GM23338 (cell line): ENCODE results near the gene SLC17A1. TPM values are rescaled to one million over a fixed set of nuclear protein-coding genes. Genes with fewer than 3 reads are reported as not detected.

Experiments used
- ATAC-seq: fragments of 200-7000 bp; cut with Tn5 transposase; 3 replicates; pipeline ENCODE4 v1.9.1; 2020
- DNase-seq: peaks from one replicate; pipeline ENCODE4 v3.0.0-alpha.2; 2015; ENCODE audit warnings: low spot score
- H2AFZ ChIP-seq: fragments of 200-600 bp; sonication (generic); 2 replicates; pipeline ENCODE4 v1.8.0; 2016; ENCODE audit warnings: antibody characterized with exemption, mild to moderate bottlenecking, moderate library complexity
- H3F3A ChIP-seq: fragments of 200-600 bp; sonication (generic); replicated peaks from 2 replicates; pipeline ENCODE4 v1.8.0; 2017; ENCODE audit warnings: antibody characterized with exemption, mixed run types, low read depth
- H3K27ac ChIP-seq: fragments of 200-600 bp; sonication (generic); 2 replicates; pipeline ENCODE4 v1.6.1; 2016; ENCODE audit warnings: low read depth
- H3K27me3 ChIP-seq: fragments of 200-600 bp; sonication (generic); 2 replicates; pipeline ENCODE4 v1.8.0; 2016; ENCODE audit warnings: mild to moderate bottlenecking, mixed run types, moderate library complexity; ENCODE audit not compliant: insufficient read depth
- H3K36me3 ChIP-seq: fragments of 200-600 bp; sonication (generic); 2 replicates; pipeline ENCODE4 v1.8.0; 2016; ENCODE audit warnings: mild to moderate bottlenecking; ENCODE audit not compliant: insufficient read depth
- H3K4me1 ChIP-seq: fragments of 200-600 bp; sonication (generic); 2 replicates; pipeline ENCODE4 v1.8.0; 2016; ENCODE audit warnings: mild to moderate bottlenecking, moderate library complexity; ENCODE audit not compliant: insufficient read depth
- H3K4me2 ChIP-seq: fragments of 200-600 bp; sonication (generic); 2 replicates; pipeline ENCODE4 v1.7.1; 2017; ENCODE audit warnings: mixed run types
- H3K4me3 ChIP-seq: fragments of 200-600 bp; sonication (generic); 2 replicates; pipeline ENCODE4 v1.6.1; 2016; ENCODE audit warnings: mixed run types
- H3K79me2 ChIP-seq: fragments of 200-600 bp; sonication (generic); replicated peaks from 2 replicates; pipeline ENCODE4 v1.8.0; 2017; ENCODE audit warnings: mild to moderate bottlenecking; ENCODE audit not compliant: insufficient read depth
- H3K9me2 ChIP-seq: fragments of 200-600 bp; sonication (generic); 2 replicates; pipeline ENCODE4 v1.8.0; 2017; ENCODE audit not compliant: insufficient read depth
- H4K20me1 ChIP-seq: fragments of 200-600 bp; sonication (generic); replicated peaks from 2 replicates; pipeline ENCODE4 v1.8.0; 2017; ENCODE audit warnings: mild to moderate bottlenecking; ENCODE audit not compliant: insufficient read depth
- H3K27ac Mint-ChIP-seq: 2 replicates; pipeline ENCODE4 v1.8.0; 2020; ENCODE audit warnings: inconsistent platforms, mild to moderate bottlenecking, moderate library complexity, mixed read lengths
- H3K27me3 Mint-ChIP-seq: 3 replicates; pipeline ENCODE4 v1.8.0; 2022; ENCODE audit warnings: low read depth, mild to moderate bottlenecking, moderate library complexity, mixed read lengths, inconsistent platforms; ENCODE audit not compliant: insufficient read depth, poor library complexity
- H3K36me3 Mint-ChIP-seq: 3 replicates; pipeline ENCODE4 v1.8.0; 2021; ENCODE audit warnings: low read depth, mild to moderate bottlenecking, inconsistent platforms, moderate library complexity, mixed read lengths
- H3K4me1 Mint-ChIP-seq: 3 replicates; pipeline ENCODE4 v1.8.0; 2020; ENCODE audit warnings: mild to moderate bottlenecking, inconsistent platforms, mixed read lengths
- H3K4me3 Mint-ChIP-seq: 3 replicates; pipeline ENCODE4 v1.8.0; 2021; ENCODE audit warnings: moderate library complexity, mild to moderate bottlenecking, inconsistent platforms, mixed read lengths
- H3K9me3 Mint-ChIP-seq: 3 replicates; pipeline ENCODE4 v1.8.0; 2020; ENCODE audit warnings: moderate library complexity, mild to moderate bottlenecking, inconsistent platforms, mixed read lengths
- CREB1 ChIP-seq: fragments of 250-450 bp; sonication (Bioruptor Pico); IDR thresholded peaks from 2 replicates; pipeline ENCODE4 v1.5.0; 2020; ENCODE audit warnings: low read depth, mild to moderate bottlenecking, moderate library complexity
- EZH2 ChIP-seq: fragments of 200-600 bp; sonication (generic); IDR thresholded peaks from one replicate; pipeline ENCODE4 v1.8.0; 2017; ENCODE audit warnings: antibody characterized with exemption, mild to moderate bottlenecking, low read depth; ENCODE audit not compliant: unreplicated experiment
- EZH2phosphoT487 ChIP-seq: fragments of 200-600 bp; sonication (generic); IDR thresholded peaks from one replicate; pipeline ENCODE4 v1.8.1; 2018; ENCODE audit warnings: antibody characterized with exemption; ENCODE audit not compliant: unreplicated experiment
- JUNB ChIP-seq: IDR thresholded peaks from one replicate; pipeline ENCODE4 v1.6.1; 2016; ENCODE audit warnings: antibody characterized with exemption; ENCODE audit not compliant: unreplicated experiment
- NANOG ChIP-seq: IDR thresholded peaks from 2 replicates; pipeline ENCODE4 v1.6.1; 2016; ENCODE audit warnings: antibody characterized with exemption, borderline replicate concordance
- POLR2AphosphoS5 ChIP-seq: IDR thresholded peaks from 2 replicates; pipeline ENCODE4 v1.6.1; 2016; ENCODE audit warnings: antibody characterized with exemption, low read depth
- STAT1 ChIP-seq: IDR thresholded peaks from one replicate; pipeline ENCODE4 v1.6.1; 2016; ENCODE audit warnings: antibody characterized with exemption; ENCODE audit not compliant: unreplicated experiment
- ZNF114 ChIP-seq: fragments of 250-450 bp; sonication (Bioruptor Pico); IDR thresholded peaks from 2 replicates; pipeline ENCODE4 v1.5.0; 2020; ENCODE audit warnings: mild to moderate bottlenecking, moderate library complexity
- ZNF331 ChIP-seq: fragments of 250-450 bp; sonication (Bioruptor Pico); IDR thresholded peaks from 2 replicates; pipeline ENCODE4 v1.5.0; 2020; ENCODE audit warnings: low read depth, mild to moderate bottlenecking, moderate library complexity
- polyA plus RNA-seq: library from polyadenylated mRNA; unstranded; fragments of >200 nt; fragmentation: Nextera tagmentation; extraction: Ambion mirVana; gene quantifications from 2 replicates; pipeline ENCODE4 v1.2.1, GENCODE V29; 2016
- total RNA-seq: library from RNA; depleted of rRNA; stranded (reverse); fragments of >200 nt; shearing (Covaris generic); gene quantifications from 2 replicates; pipeline ENCODE4 v1.2.3, GENCODE V29; 2014
- TF ChIP-seq, protein P1 (sequence below): IDR thresholded peaks from 2 replicates; pipeline ENCODE4 v1.6.1; 2016; ENCODE audit warnings: antibody characterized with exemption
- TF ChIP-seq, protein P2 (sequence below): IDR thresholded peaks from one replicate; pipeline ENCODE4 v1.6.1; 2018; ENCODE audit warnings: antibody characterized with exemption; ENCODE audit not compliant: unreplicated experiment
- TF ChIP-seq, protein P3 (sequence below), 2 experiments: fragments of 200-600 bp in 1 of 2; sonication (generic) in 1 of 2; conservative IDR thresholded peaks; 2 replicates each; pipeline versions ENCODE4 v1.5.1 to v1.6.1; 2016 to 2017; ENCODE audit warnings: antibody characterized with exemption in 2 of 2, low read depth in 2 of 2, mild to moderate bottlenecking in 2 of 2, moderate library complexity in 1 of 2
- TF ChIP-seq, protein P4 (sequence below): fragments of 250-450 bp; sonication (Bioruptor Pico); IDR thresholded peaks from 2 replicates; pipeline ENCODE4 v1.5.0; 2020; ENCODE audit warnings: mild to moderate bottlenecking, moderate library complexity

The SLC17A1 gene
- total and polyA plus RNA-seq, 2 experiments from 2014 or later: not detected

DNA sequence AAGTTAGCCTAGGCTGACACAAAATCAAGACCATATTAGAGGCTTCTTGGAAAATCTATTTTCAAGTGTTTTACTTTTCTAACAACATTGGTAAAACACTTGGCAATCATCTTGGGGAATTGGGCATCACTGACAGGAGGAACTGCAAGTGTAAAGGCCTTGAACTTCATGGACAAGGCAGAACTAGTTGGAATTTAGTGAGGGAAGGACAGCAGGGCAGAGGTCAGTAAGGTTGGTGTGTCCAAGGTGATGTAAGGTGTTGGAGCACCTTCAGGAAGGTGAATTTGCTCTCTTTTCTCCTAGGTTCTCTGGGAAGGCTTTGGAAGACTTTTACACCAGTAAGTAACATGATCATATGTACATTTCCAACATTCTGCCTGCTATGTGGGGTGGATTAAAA is 78.8 kb downstream of the SLC17A1 start:
- H2AFZ ChIP-seq: no peak overlapping the region
- no peak overlapping the region for H3K4me3 Mint-ChIP-seq
- H3K4me2 ChIP-seq: no peak overlapping the region
- TF ChIP-seq, protein P1, sequence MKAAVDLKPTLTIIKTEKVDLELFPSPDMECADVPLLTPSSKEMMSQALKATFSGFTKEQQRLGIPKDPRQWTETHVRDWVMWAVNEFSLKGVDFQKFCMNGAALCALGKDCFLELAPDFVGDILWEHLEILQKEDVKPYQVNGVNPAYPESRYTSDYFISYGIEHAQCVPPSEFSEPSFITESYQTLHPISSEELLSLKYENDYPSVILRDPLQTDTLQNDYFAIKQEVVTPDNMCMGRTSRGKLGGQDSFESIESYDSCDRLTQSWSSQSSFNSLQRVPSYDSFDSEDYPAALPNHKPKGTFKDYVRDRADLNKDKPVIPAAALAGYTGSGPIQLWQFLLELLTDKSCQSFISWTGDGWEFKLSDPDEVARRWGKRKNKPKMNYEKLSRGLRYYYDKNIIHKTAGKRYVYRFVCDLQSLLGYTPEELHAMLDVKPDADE: no peak
- TF ChIP-seq EZH2phosphoT487: no peak
- TF ChIP-seq ZNF114 (CRISPR knock-in tag): no peak
- TF ChIP-seq POLR2AphosphoS5: no peak
- no peak for TF ChIP-seq NANOG
- TF ChIP-seq, protein P2, sequence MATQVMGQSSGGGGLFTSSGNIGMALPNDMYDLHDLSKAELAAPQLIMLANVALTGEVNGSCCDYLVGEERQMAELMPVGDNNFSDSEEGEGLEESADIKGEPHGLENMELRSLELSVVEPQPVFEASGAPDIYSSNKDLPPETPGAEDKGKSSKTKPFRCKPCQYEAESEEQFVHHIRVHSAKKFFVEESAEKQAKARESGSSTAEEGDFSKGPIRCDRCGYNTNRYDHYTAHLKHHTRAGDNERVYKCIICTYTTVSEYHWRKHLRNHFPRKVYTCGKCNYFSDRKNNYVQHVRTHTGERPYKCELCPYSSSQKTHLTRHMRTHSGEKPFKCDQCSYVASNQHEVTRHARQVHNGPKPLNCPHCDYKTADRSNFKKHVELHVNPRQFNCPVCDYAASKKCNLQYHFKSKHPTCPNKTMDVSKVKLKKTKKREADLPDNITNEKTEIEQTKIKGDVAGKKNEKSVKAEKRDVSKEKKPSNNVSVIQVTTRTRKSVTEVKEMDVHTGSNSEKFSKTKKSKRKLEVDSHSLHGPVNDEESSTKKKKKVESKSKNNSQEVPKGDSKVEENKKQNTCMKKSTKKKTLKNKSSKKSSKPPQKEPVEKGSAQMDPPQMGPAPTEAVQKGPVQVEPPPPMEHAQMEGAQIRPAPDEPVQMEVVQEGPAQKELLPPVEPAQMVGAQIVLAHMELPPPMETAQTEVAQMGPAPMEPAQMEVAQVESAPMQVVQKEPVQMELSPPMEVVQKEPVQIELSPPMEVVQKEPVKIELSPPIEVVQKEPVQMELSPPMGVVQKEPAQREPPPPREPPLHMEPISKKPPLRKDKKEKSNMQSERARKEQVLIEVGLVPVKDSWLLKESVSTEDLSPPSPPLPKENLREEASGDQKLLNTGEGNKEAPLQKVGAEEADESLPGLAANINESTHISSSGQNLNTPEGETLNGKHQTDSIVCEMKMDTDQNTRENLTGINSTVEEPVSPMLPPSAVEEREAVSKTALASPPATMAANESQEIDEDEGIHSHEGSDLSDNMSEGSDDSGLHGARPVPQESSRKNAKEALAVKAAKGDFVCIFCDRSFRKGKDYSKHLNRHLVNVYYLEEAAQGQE: no peak
- TF ChIP-seq, protein P3, sequence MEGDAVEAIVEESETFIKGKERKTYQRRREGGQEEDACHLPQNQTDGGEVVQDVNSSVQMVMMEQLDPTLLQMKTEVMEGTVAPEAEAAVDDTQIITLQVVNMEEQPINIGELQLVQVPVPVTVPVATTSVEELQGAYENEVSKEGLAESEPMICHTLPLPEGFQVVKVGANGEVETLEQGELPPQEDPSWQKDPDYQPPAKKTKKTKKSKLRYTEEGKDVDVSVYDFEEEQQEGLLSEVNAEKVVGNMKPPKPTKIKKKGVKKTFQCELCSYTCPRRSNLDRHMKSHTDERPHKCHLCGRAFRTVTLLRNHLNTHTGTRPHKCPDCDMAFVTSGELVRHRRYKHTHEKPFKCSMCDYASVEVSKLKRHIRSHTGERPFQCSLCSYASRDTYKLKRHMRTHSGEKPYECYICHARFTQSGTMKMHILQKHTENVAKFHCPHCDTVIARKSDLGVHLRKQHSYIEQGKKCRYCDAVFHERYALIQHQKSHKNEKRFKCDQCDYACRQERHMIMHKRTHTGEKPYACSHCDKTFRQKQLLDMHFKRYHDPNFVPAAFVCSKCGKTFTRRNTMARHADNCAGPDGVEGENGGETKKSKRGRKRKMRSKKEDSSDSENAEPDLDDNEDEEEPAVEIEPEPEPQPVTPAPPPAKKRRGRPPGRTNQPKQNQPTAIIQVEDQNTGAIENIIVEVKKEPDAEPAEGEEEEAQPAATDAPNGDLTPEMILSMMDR (conservative IDR thresholded peaks at IDR 0.05; ENCODE audit: low read depth in 2 of 2): no peak
- TF ChIP-seq, protein P4, sequence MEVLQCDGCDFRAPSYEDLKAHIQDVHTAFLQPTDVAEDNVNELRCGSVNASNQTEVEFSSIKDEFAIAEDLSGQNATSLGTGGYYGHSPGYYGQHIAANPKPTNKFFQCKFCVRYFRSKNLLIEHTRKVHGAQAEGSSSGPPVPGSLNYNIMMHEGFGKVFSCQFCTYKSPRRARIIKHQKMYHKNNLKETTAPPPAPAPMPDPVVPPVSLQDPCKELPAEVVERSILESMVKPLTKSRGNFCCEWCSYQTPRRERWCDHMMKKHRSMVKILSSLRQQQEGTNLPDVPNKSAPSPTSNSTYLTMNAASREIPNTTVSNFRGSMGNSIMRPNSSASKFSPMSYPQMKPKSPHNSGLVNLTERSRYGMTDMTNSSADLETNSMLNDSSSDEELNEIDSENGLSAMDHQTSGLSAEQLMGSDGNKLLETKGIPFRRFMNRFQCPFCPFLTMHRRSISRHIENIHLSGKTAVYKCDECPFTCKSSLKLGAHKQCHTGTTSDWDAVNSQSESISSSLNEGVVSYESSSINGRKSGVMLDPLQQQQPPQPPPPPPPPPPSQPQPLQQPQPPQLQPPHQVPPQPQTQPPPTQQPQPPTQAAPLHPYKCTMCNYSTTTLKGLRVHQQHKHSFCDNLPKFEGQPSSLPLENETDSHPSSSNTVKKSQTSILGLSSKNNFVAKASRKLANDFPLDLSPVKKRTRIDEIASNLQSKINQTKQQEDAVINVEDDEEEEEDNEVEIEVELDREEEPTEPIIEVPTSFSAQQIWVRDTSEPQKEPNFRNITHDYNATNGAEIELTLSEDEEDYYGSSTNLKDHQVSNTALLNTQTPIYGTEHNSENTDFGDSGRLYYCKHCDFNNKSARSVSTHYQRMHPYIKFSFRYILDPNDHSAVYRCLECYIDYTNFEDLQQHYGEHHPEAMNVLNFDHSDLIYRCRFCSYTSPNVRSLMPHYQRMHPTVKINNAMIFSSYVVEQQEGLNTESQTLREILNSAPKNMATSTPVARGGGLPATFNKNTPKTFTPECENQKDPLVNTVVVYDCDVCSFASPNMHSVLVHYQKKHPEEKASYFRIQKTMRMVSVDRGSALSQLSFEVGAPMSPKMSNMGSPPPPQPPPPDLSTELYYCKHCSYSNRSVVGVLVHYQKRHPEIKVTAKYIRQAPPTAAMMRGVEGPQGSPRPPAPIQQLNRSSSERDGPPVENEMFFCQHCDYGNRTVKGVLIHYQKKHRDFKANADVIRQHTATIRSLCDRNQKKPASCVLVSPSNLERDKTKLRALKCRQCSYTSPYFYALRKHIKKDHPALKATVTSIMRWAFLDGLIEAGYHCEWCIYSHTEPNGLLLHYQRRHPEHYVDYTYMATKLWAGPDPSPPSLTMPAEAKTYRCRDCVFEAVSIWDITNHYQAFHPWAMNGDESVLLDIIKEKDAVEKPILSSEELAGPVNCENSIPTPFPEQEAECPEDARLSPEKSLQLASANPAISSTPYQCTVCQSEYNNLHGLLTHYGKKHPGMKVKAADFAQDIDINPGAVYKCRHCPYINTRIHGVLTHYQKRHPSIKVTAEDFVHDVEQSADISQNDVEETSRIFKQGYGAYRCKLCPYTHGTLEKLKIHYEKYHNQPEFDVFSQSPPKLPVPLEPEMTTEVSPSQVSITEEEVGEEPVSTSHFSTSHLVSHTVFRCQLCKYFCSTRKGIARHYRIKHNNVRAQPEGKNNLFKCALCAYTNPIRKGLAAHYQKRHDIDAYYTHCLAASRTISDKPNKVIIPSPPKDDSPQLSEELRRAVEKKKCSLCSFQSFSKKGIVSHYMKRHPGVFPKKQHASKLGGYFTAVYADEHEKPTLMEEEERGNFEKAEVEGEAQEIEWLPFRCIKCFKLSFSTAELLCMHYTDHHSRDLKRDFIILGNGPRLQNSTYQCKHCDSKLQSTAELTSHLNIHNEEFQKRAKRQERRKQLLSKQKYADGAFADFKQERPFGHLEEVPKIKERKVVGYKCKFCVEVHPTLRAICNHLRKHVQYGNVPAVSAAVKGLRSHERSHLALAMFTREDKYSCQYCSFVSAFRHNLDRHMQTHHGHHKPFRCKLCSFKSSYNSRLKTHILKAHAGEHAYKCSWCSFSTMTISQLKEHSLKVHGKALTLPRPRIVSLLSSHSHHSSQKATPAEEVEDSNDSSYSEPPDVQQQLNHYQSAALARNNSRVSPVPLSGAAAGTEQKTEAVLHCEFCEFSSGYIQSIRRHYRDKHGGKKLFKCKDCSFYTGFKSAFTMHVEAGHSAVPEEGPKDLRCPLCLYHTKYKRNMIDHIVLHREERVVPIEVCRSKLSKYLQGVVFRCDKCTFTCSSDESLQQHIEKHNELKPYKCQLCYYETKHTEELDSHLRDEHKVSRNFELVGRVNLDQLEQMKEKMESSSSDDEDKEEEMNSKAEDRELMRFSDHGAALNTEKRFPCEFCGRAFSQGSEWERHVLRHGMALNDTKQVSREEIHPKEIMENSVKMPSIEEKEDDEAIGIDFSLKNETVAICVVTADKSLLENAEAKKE (CRISPR knock-in tag): no peak
- no peak for TF ChIP-seq CREB1 (CRISPR knock-in tag)
- no peak for TF ChIP-seq EZH2
- TF ChIP-seq JUNB: no peak
- TF ChIP-seq STAT1: no peak
- TF ChIP-seq ZNF331 (CRISPR knock-in tag): no peak
- H3K4me3 ChIP-seq: no peak overlapping the region
- H3K27ac ChIP-seq: no peak overlapping the region
- H3K4me1 ChIP-seq: no peaks in the 10 kb centered on the region
- no peaks in the 10 kb centered on the region for H3K27me3 ChIP-seq
- H4K20me1 ChIP-seq: no peaks in the 10 kb centered on the region
- no peak overlapping the region for H3K27ac Mint-ChIP-seq
- H3K4me1 Mint-ChIP-seq: no peaks in the 10 kb centered on the region
- H3K79me2 ChIP-seq: no peaks in the 10 kb centered on the region
- no peaks in the 10 kb centered on the region for H3K36me3 Mint-ChIP-seq
- no peaks in the 10 kb centered on the region for H3K9me3 Mint-ChIP-seq
- H3K27me3 Mint-ChIP-seq: peaks cover 3% of the 10 kb centered on the region
- H3K9me2 ChIP-seq: peaks cover 7% of the 10 kb centered on the region; the same call in 1 of the 2 replicates
- no peak for ATAC-seq
- H3K36me3 ChIP-seq: no peaks in the 10 kb centered on the region
- no peak for DNase-seq
- H3F3A ChIP-seq: no peaks in the 10 kb centered on the region
